WTC11 (cell line): ENCODE results near the gene RIC8B. TPM values are rescaled to one million over a fixed set of nuclear protein-coding genes. Genes with fewer than 3 reads are reported as not detected.
A peak's percentile ranks its signal among the peaks of the same experiment; 100 is the strongest.

ENCODE experiments used
- ATAC-seq: fragments of 200-7000 bp; cut with Tn5 transposase; 2 replicates; pipeline ENCODE4 v1.10.0; 2021; ENCODE audit warnings: mild to moderate bottlenecking, moderate library complexity
- CTCF ChIA-PET: fragments of 300-600 bp; sonication (Branson Sonifier 250); formaldehyde crosslinking; loops from one replicate; lab custom pipeline; 2021; ENCODE audit warnings: antibody characterized with exemption; lab: Charles Lee
- POLR2A ChIA-PET: fragments of 350-600 bp; sonication (Branson Sonifier 250); formaldehyde crosslinking; loops from one replicate; lab custom pipeline; 2021; ENCODE audit warnings: antibody characterized with exemption; lab: Charles Lee
- DNase-seq: peaks from one replicate; pipeline ENCODE4 v3.0.0; 2021; ENCODE audit warnings: low spot score
- H3K27ac Mint-ChIP-seq: 2 replicates; pipeline ENCODE4 v1.8.0; 2021; ENCODE audit warnings: mixed read lengths
- H3K27me3 Mint-ChIP-seq: 2 replicates; pipeline ENCODE4 v1.8.0; 2021; ENCODE audit warnings: low read depth, mild to moderate bottlenecking, moderate library complexity, mixed read lengths
- H3K36me3 Mint-ChIP-seq: 2 replicates; pipeline ENCODE4 v1.8.0; 2021; ENCODE audit warnings: mixed read lengths
- H3K4me1 Mint-ChIP-seq: 2 replicates; pipeline ENCODE4 v1.8.0; 2022; ENCODE audit warnings: mixed read lengths
- H3K4me3 Mint-ChIP-seq: 2 replicates; pipeline ENCODE4 v1.8.0; 2021; ENCODE audit warnings: mild to moderate bottlenecking, moderate library complexity, mixed read lengths
- H3K9me3 Mint-ChIP-seq: 2 replicates; pipeline ENCODE4 v1.8.0; 2021; ENCODE audit warnings: mixed read lengths
- CREB1 ChIP-seq: sonication (generic); formaldehyde crosslinking; IDR thresholded peaks from 2 replicates; pipeline ENCODE4 v1.8.0; 2023; ENCODE audit warnings: mild to moderate bottlenecking, missing genetic modification reagents
- ESRRA ChIP-seq: sonication (generic); formaldehyde crosslinking; IDR thresholded peaks from 2 replicates; pipeline ENCODE4 v1.8.1; 2022; ENCODE audit warnings: mild to moderate bottlenecking, missing genetic modification reagents, borderline replicate concordance
- FOXJ3 ChIP-seq: sonication (generic); formaldehyde crosslinking; IDR thresholded peaks from 2 replicates; pipeline ENCODE4 v1.9.0; 2021; ENCODE audit warnings: missing genetic modification reagents, mild to moderate bottlenecking, borderline replicate concordance
- FOXP4 ChIP-seq: sonication (generic); formaldehyde crosslinking; IDR thresholded peaks from 2 replicates; pipeline ENCODE4 v1.8.0; 2022; ENCODE audit warnings: mild to moderate bottlenecking, missing genetic modification reagents
- GABPB1 ChIP-seq: sonication (generic); formaldehyde crosslinking; IDR thresholded peaks from 2 replicates; pipeline ENCODE4 v1.8.1; 2023; ENCODE audit warnings: mild to moderate bottlenecking, missing genetic modification reagents
- GRHL2 ChIP-seq: fragments of 250-450 bp; sonication (Bioruptor Pico); IDR thresholded peaks from 2 replicates; pipeline ENCODE4 v1.8.0; 2022; ENCODE audit warnings: mild to moderate bottlenecking, moderate library complexity; ENCODE audit not compliant: insufficient replicate concordance, severe bottlenecking
- GTF2I ChIP-seq: fragments of 250-450 bp; sonication (Bioruptor Pico); conservative IDR thresholded peaks from 2 replicates; pipeline ENCODE4 v1.4.0; 2021; ENCODE audit warnings: mild to moderate bottlenecking
- IRF1 ChIP-seq: sonication (generic); formaldehyde crosslinking; IDR thresholded peaks from 2 replicates; pipeline ENCODE4 v1.8.0; 2023; ENCODE audit warnings: missing genetic modification reagents
- JAZF1 ChIP-seq: fragments of 250-450 bp; sonication (Bioruptor Pico); IDR thresholded peaks from 2 replicates; pipeline ENCODE4 v1.9.0; 2021; ENCODE audit warnings: moderate library complexity, mild to moderate bottlenecking, inconsistent platforms
- KAT7 ChIP-seq: sonication (generic); formaldehyde crosslinking; IDR thresholded peaks from 2 replicates; pipeline ENCODE4 v1.8.1; 2023; ENCODE audit warnings: missing genetic modification reagents, mild to moderate bottlenecking, borderline replicate concordance
- MYBL2 ChIP-seq: sonication (generic); formaldehyde crosslinking; IDR thresholded peaks from 2 replicates; pipeline ENCODE4 v1.8.1; 2023; ENCODE audit warnings: mild to moderate bottlenecking, moderate library complexity, missing genetic modification reagents
- NFATC4 ChIP-seq: fragments of 250-450 bp; sonication (Bioruptor Pico); IDR thresholded peaks from 2 replicates; pipeline ENCODE4 v1.9.0; 2021; ENCODE audit warnings: mild to moderate bottlenecking
- ZNF232 ChIP-seq: sonication (generic); formaldehyde crosslinking; IDR thresholded peaks from 2 replicates; pipeline ENCODE4 v1.8.0; 2022; ENCODE audit warnings: mild to moderate bottlenecking, missing genetic modification reagents
- ZNF396 ChIP-seq: fragments of 250-450 bp; sonication (Bioruptor Pico); IDR thresholded peaks from 2 replicates; pipeline ENCODE4 v1.8.0; 2021; ENCODE audit warnings: mild to moderate bottlenecking, moderate library complexity, borderline replicate concordance
- ZNF671 ChIP-seq: fragments of 250-450 bp; sonication (Bioruptor Pico); IDR thresholded peaks from 2 replicates; pipeline ENCODE4 v1.8.0; 2021; ENCODE audit warnings: mild to moderate bottlenecking
- total RNA-seq: library from RNA; stranded (reverse); gene quantifications from 3 replicates; pipeline ENCODE4 v1.2.3, GENCODE V29; 2021
- TF ChIP-seq, protein P1 (sequence below): fragments of 250-450 bp; sonication (Bioruptor Pico); IDR thresholded peaks from 2 replicates; pipeline ENCODE4 v1.9.0; 2021; ENCODE audit warnings: mild to moderate bottlenecking
- TF ChIP-seq, protein P2 (sequence below): fragments of 250-450 bp; sonication (Bioruptor Pico); conservative IDR thresholded peaks from 2 replicates; pipeline ENCODE4 v1.9.0; 2021; ENCODE audit warnings: mild to moderate bottlenecking
- TF ChIP-seq, protein P3 (sequence below): sonication (generic); formaldehyde crosslinking; IDR thresholded peaks from 2 replicates; pipeline ENCODE4 v1.8.0; 2022; ENCODE audit warnings: mild to moderate bottlenecking, missing genetic modification reagents
- TF ChIP-seq, protein P4 (sequence below): sonication (generic); formaldehyde crosslinking; IDR thresholded peaks from 2 replicates; pipeline ENCODE4 v1.8.0; 2023; ENCODE audit warnings: missing genetic modification reagents, mild to moderate bottlenecking, borderline replicate concordance
- TF ChIP-seq, protein P5 (sequence below): sonication (generic); formaldehyde crosslinking; IDR thresholded peaks from 2 replicates; pipeline ENCODE4 v1.8.0; 2022; ENCODE audit warnings: missing genetic modification reagents

Gene RIC8B
- total RNA-seq, 1 experiment from 2014 or later = 20.2 TPM

DNA sequence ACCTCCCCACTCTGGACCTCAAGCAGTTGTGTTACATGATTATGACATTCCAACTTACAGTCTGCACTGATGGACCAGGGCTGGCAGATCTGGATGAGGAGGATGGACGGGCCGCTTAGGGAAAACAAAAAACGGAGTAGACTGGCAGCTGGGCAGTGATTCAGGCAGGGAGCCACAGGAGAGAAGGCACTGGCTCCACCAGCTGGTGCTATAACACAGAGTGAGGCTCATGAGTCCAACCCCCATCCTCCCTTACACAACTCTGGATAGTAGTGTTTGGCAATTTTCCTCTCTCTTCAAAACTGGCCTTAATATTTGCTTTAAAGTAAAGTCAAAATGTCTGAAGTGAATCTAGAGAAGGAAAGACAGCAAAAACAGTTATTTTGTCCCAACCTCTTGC lies 9.7 kb upstream of the RIC8B start:
- no peaks in the 10 kb centered on the region; the same call in 1 of the 2 replicates for H3K36me3 Mint-ChIP-seq
- ATAC-seq (no peak), DNase-seq (no peak)
- no peaks in the 10 kb centered on the region for H3K27me3 Mint-ChIP-seq
- H3K4me3 Mint-ChIP-seq = no peak overlapping the region
- ChIA-PET CTCF (no interaction called here), POLR2A (no interaction called here)
- peaks cover 67% of the 10 kb centered on the region for H3K4me1 Mint-ChIP-seq
- H3K9me3 Mint-ChIP-seq = no peaks in the 10 kb centered on the region; the same call in 1 of the 2 replicates
- TF ChIP-seq GABPB1 (CRISPR knock-in tag) = no peak
- TF ChIP-seq, protein P1, sequence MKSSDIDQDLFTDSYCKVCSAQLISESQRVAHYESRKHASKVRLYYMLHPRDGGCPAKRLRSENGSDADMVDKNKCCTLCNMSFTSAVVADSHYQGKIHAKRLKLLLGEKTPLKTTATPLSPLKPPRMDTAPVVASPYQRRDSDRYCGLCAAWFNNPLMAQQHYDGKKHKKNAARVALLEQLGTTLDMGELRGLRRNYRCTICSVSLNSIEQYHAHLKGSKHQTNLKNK (CRISPR knock-in tag) = no peak
- no peak for TF ChIP-seq ZNF396 (CRISPR knock-in tag)
- TF ChIP-seq, protein P2, sequence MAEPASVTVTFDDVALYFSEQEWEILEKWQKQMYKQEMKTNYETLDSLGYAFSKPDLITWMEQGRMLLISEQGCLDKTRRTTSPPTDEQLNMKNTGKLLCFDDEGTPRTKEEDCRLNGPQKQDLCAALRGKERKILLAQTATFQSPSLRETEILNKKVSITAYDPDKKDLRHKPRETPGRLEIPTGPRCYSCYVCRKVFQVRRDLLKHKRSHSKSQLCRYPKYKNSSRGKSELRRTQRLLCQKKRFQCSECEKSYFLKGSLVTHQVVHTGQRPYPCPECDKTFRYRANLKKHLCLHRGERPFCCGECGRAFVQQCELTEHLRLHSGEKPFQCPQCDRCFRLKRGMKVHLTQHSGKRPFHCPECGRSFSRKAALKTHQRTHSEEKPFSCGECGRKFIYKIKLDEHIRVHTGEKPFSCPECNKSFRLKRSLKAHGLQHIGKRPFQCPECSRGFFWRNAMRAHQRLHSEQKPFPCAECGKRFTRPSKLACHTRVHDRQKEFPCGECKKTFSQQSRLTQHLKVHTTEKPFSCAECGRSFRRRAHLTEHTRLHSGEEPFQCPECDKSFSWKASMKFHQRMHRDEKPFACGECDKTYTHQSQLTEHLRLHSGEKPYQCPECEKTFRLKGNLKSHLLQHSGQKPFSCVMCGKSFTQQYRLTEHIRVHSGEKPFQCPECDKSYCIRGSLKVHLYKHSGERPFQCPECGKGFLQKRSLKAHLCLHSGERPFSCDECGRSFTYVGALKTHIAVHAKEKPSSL (CRISPR knock-in tag) = no peak
- H3K27ac Mint-ChIP-seq = no peak overlapping the region

- ChIA-PET POLR2A (no interaction called here), CTCF (interaction anchor here (1.4 kb wide), 1 partner anchor 10 kb away, joined by 4 read pairs; no protein-coding TSS in a partner anchor)
- Mint-ChIP-seq H3K36me3 (no peaks in the 10 kb centered on the region; the same call in 1 of the 2 replicates), H3K4me3 (no peak overlapping the region), H3K9me3 (no peaks in the 10 kb centered on the region; the same call in 1 of the 2 replicates), H3K27me3 (no peaks in the 10 kb centered on the region), H3K4me1 (peaks cover 61% of the 10 kb centered on the region), H3K27ac (0 out of 2 replicates have a peak overlapping the region, but pooled peaks have one; percentile 33)
- no peak for DNase-seq
- no peak for ATAC-seq
- TF ChIP-seq GRHL2 (CRISPR knock-in tag) (no peak), JAZF1 (CRISPR knock-in tag) (no peak), MYBL2 (CRISPR knock-in tag) (no peak), GTF2I (no peak), FOXJ3 (CRISPR knock-in tag) (no peak), ZNF671 (no peak), KAT7 (CRISPR knock-in tag) (no peak), CREB1 (CRISPR knock-in tag) (no peak), IRF1 (CRISPR knock-in tag) (no peak), ZNF232 (CRISPR knock-in tag) (no peak), FOXP4 (CRISPR knock-in tag) (no peak), ESRRA (CRISPR knock-in tag) (no peak), NFATC4 (CRISPR knock-in tag) (no peak)
- TF ChIP-seq, protein P3, sequence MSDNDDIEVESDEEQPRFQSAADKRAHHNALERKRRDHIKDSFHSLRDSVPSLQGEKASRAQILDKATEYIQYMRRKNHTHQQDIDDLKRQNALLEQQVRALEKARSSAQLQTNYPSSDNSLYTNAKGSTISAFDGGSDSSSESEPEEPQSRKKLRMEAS (CRISPR knock-in tag) = no peak
- TF ChIP-seq, protein P4, sequence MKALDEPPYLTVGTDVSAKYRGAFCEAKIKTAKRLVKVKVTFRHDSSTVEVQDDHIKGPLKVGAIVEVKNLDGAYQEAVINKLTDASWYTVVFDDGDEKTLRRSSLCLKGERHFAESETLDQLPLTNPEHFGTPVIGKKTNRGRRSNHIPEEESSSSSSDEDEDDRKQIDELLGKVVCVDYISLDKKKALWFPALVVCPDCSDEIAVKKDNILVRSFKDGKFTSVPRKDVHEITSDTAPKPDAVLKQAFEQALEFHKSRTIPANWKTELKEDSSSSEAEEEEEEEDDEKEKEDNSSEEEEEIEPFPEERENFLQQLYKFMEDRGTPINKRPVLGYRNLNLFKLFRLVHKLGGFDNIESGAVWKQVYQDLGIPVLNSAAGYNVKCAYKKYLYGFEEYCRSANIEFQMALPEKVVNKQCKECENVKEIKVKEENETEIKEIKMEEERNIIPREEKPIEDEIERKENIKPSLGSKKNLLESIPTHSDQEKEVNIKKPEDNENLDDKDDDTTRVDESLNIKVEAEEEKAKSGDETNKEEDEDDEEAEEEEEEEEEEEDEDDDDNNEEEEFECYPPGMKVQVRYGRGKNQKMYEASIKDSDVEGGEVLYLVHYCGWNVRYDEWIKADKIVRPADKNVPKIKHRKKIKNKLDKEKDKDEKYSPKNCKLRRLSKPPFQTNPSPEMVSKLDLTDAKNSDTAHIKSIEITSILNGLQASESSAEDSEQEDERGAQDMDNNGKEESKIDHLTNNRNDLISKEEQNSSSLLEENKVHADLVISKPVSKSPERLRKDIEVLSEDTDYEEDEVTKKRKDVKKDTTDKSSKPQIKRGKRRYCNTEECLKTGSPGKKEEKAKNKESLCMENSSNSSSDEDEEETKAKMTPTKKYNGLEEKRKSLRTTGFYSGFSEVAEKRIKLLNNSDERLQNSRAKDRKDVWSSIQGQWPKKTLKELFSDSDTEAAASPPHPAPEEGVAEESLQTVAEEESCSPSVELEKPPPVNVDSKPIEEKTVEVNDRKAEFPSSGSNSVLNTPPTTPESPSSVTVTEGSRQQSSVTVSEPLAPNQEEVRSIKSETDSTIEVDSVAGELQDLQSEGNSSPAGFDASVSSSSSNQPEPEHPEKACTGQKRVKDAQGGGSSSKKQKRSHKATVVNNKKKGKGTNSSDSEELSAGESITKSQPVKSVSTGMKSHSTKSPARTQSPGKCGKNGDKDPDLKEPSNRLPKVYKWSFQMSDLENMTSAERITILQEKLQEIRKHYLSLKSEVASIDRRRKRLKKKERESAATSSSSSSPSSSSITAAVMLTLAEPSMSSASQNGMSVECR = no peak
- TF ChIP-seq, protein P5, sequence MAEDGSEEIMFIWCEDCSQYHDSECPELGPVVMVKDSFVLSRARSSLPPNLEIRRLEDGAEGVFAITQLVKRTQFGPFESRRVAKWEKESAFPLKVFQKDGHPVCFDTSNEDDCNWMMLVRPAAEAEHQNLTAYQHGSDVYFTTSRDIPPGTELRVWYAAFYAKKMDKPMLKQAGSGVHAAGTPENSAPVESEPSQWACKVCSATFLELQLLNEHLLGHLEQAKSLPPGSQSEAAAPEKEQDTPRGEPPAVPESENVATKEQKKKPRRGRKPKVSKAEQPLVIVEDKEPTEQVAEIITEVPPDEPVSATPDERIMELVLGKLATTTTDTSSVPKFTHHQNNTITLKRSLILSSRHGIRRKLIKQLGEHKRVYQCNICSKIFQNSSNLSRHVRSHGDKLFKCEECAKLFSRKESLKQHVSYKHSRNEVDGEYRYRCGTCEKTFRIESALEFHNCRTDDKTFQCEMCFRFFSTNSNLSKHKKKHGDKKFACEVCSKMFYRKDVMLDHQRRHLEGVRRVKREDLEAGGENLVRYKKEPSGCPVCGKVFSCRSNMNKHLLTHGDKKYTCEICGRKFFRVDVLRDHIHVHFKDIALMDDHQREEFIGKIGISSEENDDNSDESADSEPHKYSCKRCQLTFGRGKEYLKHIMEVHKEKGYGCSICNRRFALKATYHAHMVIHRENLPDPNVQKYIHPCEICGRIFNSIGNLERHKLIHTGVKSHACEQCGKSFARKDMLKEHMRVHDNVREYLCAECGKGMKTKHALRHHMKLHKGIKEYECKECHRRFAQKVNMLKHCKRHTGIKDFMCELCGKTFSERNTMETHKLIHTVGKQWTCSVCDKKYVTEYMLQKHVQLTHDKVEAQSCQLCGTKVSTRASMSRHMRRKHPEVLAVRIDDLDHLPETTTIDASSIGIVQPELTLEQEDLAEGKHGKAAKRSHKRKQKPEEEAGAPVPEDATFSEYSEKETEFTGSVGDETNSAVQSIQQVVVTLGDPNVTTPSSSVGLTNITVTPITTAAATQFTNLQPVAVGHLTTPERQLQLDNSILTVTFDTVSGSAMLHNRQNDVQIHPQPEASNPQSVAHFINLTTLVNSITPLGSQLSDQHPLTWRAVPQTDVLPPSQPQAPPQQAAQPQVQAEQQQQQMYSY = no peak
These were observed 8.1 kb upstream of the RIC8B start for GRCh38 chr12:106766393-106766826.
